RWPE2 (cell line): ENCODE measurements around the gene SHCBP1.

Experiments
- ATAC-seq: fragments of 200-7000 bp; cut with Tn5 transposase; 3 replicates; pipeline ENCODE4 v1.9.1; 2021; ENCODE audit warnings: low read depth
- DNase-seq: peaks from one replicate; pipeline ENCODE4 v3.0.0-alpha.2; 2020; ENCODE audit warnings: low spot score
- H3K27ac ChIP-seq: fragments of 450-650 bp; 2 replicates; pipeline ENCODE4 v1.5.1; 2017; ENCODE audit warnings: mild to moderate bottlenecking; ENCODE audit not compliant: poor library complexity, severe bottlenecking
- H3K27me3 ChIP-seq: fragments of 250-450 bp; sonication (Bioruptor Pico); 2 replicates; pipeline ENCODE4 v1.5.1; 2021; ENCODE audit warnings: mild to moderate bottlenecking, moderate library complexity; ENCODE audit not compliant: insufficient read depth, poor library complexity, severe bottlenecking
- H3K36me3 ChIP-seq: fragments of 250-450 bp; sonication (Bioruptor Pico); 2 replicates; pipeline ENCODE4 v1.5.1; 2020; ENCODE audit warnings: low read depth, mild to moderate bottlenecking, moderate library complexity
- H3K4me1 ChIP-seq: fragments of 250-450 bp; sonication (Bioruptor Pico); 2 replicates; pipeline ENCODE4 v1.5.1; 2021; ENCODE audit warnings: mild to moderate bottlenecking, moderate library complexity; ENCODE audit not compliant: insufficient read depth, poor library complexity, severe bottlenecking
- H3K4me3 ChIP-seq: fragments of 250-450 bp; sonication (Bioruptor Pico); 2 replicates; pipeline ENCODE4 v1.5.1; 2021; ENCODE audit warnings: mild to moderate bottlenecking, moderate library complexity; ENCODE audit not compliant: severe bottlenecking
- H3K9me3 ChIP-seq: fragments of 250-450 bp; sonication (Bioruptor Pico); 2 replicates; pipeline ENCODE4 v1.5.1; 2021; ENCODE audit warnings: mild to moderate bottlenecking, moderate library complexity; ENCODE audit not compliant: severe bottlenecking
- TF ChIP-seq, protein P1 (sequence below): fragments of 450-650 bp; IDR thresholded peaks from one replicate; pipeline ENCODE4 v1.5.1; 2017; ENCODE audit warnings: mild to moderate bottlenecking, moderate library complexity; ENCODE audit not compliant: poor library complexity, severe bottlenecking

Gene SHCBP1

DNA sequence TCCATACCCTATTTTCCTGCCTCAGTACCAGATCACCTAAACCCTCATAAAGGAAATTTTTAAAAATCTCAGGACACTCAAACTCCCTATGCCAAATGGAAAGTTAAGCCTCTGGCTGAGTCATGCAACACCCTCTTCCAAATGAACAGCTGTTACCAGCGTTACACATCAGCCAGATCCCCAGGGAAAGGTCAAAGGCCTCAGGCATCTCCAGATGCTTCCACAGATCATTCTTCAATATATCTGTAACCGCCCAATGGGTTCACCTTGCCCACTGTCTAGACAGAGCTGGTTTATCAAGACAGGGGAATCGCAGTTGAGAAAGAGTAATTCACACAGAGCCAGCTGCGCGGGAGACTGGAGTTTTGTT lies 29.1 kb upstream of the SHCBP1 start:
- ATAC-seq (no peak; the same call in 2 of the 3 replicates), DNase-seq (no peak)
- H3K27me3 ChIP-seq: no peaks in the 10 kb centered on the region
- H3K27ac ChIP-seq: no peak overlapping the region
- no peaks in the 10 kb centered on the region for H3K4me1 ChIP-seq
- no peak overlapping the region for H3K4me3 ChIP-seq
- no peaks in the 10 kb centered on the region for H3K9me3 ChIP-seq
- TF ChIP-seq, protein P1, sequence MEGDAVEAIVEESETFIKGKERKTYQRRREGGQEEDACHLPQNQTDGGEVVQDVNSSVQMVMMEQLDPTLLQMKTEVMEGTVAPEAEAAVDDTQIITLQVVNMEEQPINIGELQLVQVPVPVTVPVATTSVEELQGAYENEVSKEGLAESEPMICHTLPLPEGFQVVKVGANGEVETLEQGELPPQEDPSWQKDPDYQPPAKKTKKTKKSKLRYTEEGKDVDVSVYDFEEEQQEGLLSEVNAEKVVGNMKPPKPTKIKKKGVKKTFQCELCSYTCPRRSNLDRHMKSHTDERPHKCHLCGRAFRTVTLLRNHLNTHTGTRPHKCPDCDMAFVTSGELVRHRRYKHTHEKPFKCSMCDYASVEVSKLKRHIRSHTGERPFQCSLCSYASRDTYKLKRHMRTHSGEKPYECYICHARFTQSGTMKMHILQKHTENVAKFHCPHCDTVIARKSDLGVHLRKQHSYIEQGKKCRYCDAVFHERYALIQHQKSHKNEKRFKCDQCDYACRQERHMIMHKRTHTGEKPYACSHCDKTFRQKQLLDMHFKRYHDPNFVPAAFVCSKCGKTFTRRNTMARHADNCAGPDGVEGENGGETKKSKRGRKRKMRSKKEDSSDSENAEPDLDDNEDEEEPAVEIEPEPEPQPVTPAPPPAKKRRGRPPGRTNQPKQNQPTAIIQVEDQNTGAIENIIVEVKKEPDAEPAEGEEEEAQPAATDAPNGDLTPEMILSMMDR: no peak
- H3K36me3 ChIP-seq: no peaks in the 10 kb centered on the region

DNA sequence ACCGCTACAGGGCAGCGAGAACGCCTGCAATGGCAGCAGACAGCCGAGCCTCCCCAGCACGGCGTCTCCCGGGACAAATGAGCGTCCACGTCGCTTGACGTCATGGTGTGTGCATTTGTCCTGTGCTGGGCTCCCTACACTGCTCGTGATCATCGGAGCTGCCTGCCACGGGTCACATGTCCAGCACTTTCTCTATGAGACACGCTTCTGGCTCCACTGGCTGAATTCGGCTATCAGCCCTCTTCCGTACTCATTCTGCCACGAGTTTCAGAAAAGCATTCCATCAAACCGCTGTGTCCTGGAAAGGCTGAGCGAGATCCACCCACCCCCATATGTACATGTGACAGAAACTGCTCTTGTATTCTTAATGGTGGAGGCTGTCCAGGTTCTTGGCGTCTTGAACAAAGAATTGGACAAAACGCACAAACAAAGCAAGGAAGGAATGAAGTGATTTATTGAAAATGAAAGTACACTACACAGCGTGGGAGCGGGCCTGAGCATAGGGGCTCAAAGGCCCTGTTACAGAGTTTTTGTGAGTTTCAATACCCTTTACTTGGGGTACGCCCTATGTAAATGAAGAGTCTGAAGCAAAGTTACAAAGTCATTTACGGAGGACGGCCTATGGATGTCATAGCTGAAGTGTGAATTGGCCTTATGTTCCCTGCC lies 28.5 kb upstream of the SHCBP1 start:
- DNase-seq: no peak
- Histone ChIP-seq H3K4me3 (no peak overlapping the region), H3K27me3 (no peaks in the 10 kb centered on the region), H3K4me1 (no peaks in the 10 kb centered on the region), H3K36me3 (no peaks in the 10 kb centered on the region), H3K9me3 (no peaks in the 10 kb centered on the region), H3K27ac (no peak overlapping the region)
- TF ChIP-seq, protein P1: no peak
- ATAC-seq: no peak

DNA sequence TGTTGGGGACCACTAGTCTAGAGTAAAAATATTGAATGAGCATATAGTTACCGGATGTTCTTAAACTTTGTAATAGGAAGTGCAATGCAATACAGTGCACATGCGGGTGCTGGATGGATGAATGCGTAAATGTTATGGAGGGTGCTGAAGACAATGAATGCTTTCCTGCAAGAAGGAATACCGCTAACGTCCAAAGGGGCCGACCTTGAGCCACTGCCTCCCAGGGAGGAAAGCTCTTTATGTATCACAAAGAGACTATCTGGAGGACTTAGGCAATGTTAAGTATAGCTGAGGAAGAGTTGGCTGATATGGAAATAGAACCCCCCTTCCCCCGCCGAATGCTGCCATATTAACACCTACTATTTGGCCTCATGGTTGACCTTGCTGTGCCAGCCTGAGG lies 27.5 kb upstream of the SHCBP1 start:
- Histone ChIP-seq H3K27ac (no peak overlapping the region), H3K4me3 (no peak overlapping the region), H3K4me1 (no peaks in the 10 kb centered on the region), H3K27me3 (no peaks in the 10 kb centered on the region), H3K36me3 (no peaks in the 10 kb centered on the region), H3K9me3 (no peaks in the 10 kb centered on the region)
- DNase-seq (no peak), ATAC-seq (no peak)
- TF ChIP-seq, protein P1: no peak

DNA sequence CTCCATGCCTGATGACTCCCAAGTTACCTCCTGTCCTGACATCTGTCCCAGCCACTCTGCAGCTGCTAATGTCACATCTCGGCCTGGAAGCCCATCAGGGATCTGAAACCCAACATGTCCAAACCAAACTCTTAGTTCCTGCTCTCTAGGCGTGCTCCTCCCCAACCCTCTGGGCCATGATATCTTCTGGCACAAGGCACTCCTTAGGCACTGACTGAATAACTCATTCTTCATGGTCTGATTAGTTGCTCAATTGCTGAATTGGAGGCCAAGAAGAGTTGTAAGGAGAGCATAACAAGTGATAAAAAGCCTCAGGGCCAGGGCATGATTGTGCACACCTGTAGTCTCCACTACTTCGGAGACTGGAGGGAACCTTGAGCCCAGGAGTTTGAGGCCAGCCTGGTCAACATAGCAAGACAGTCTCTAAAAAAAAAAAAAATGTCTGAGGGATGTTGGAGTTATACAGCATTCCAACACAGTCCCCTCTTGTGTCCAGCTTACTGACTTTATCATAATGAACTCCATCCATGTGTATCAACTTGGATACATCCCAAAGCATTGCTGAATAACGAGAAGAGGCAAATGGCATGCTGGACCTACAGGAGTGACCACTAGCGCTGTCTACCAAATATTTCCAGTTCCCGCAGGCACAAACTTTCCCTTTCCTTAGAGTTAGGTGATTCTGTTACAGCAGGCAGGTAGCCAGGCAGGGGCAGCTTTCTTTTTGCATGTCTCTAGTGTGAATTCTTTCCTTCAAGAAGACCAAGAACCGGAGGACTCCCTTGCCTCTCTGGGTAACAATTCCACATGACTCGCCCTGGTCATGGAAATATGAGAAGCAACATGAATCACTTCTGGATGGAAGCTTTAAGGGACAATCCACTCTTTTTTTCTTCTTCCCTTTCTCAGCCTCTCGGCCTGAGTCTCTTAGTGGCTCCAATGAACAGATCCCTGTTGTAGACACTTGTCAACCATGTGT lies 18.1 kb upstream of the SHCBP1 start:
- H3K27ac ChIP-seq: no peak overlapping the region
- no peaks in the 10 kb centered on the region for H3K36me3 ChIP-seq
- ATAC-seq (peak; percentile 23; the same call in 2 of the 3 replicates), DNase-seq (no peak)
- no peaks in the 10 kb centered on the region for H3K4me1 ChIP-seq
- no peaks in the 10 kb centered on the region for H3K27me3 ChIP-seq
- H3K4me3 ChIP-seq: no peak overlapping the region
- peaks cover 1% of the 10 kb centered on the region for H3K9me3 ChIP-seq
- TF ChIP-seq, protein P1: no peak
